GM10266 (cell line): ENCODE results near the gene OR8B3.

Experiments used
- DNase-seq: peaks from one replicate; pipeline ENCODE4 v3.0.0; 2012; ENCODE audit errors: extremely low spot score
- CTCF ChIP-seq: IDR thresholded peaks from 2 replicates; pipeline ENCODE4 v1.5.1; 2012; ENCODE audit warnings: mild to moderate bottlenecking, low read depth; ENCODE audit not compliant: control insufficient read depth, insufficient read depth; ENCODE audit errors: missing control alignments

The OR8B3 gene

DNA sequence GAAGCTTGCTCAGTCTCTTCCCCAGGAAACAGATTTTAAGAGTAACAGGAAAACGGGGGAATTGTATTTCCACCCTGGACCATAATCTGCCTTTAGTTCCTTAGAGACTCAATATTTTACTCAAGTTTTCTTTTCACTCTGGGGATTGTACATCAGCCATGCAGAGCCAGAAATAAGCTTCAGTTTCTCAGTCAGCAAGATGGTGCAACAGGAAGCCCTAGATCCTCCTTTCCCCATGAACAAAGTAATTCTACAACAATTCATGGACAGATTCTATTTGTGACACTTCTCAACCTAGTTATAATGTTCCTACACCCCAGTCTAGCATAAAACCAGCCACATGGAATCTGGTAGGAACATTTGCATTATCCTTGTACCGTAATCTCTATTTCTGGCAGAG, 39.3 kb downstream of the OR8B3 start:
- no peak for TF ChIP-seq CTCF
- DNase-seq = no peak

- DNase-seq = no peak
- no peak for TF ChIP-seq CTCF
Observed at GRCh38 chr11:124346311-124346955, 52.4 kb downstream of the OR8B3 start.
